GM12878 (cell line): Measurements from ENCODE around the gene SCAI. TPM values are rescaled to one million over a fixed set of nuclear protein-coding genes. Genes with fewer than 3 reads are reported as not detected.
A peak's percentile ranks its signal among the peaks of the same experiment; 100 is the strongest.

Source experiments
- ATAC-seq: fragments of 200-7000 bp; cut with Tn5 transposase; 3 replicates; pipeline ENCODE4 v1.9.1; 2020; ENCODE audit warnings: mild to moderate bottlenecking, moderate library complexity
- BruUV-seq: library from RNA; stranded (reverse); fragments of 400-500 nt; replicated peaks from 2 replicates; lab custom pipeline; 2021; lab: Mats Ljungman, UMichigan
- CTCF ChIA-PET: fragments of 300-600 bp; sonication (Branson Sonifier 250); formaldehyde crosslinking; extraction: SDS; loops from one replicate; lab custom pipeline; 2021; ENCODE audit warnings: inconsistent platforms; lab: Yijun Ruan, JAX
- POLR2A ChIA-PET: fragments of 350-600 bp; formaldehyde crosslinking; extraction: SDS; loops from one replicate; lab custom pipeline; 2021; ENCODE audit warnings: inconsistent platforms; lab: Charles Lee
- RAD21 ChIA-PET: fragments of 300-600 bp; sonication (Branson Sonifier 250); formaldehyde crosslinking; loops from one replicate; lab custom pipeline; 2023; ENCODE audit warnings: antibody characterized with exemption; ENCODE audit not compliant: unreplicated experiment; lab: Charles Lee
- SMC1A ChIA-PET: fragments of 300-600 bp; sonication (Branson Sonifier 250); formaldehyde crosslinking; loops from one replicate; lab custom pipeline; 2023; ENCODE audit not compliant: unreplicated experiment, uncharacterized antibody; lab: Charles Lee
- DNase-seq: peaks from one replicate; pipeline ENCODE4 v3.0.0-alpha.2; 2011; ENCODE audit warnings: low read depth, low spot score
- FAIRE-seq: peaks from 3 replicates; lab custom pipeline; 2011; peaks lifted over from hg19 to GRCh38; lab: Jason Lieb, UNC
- H2AFZ ChIP-seq: 2 replicates; pipeline ENCODE4 v1.6.0; 2011; ENCODE audit warnings: low read depth, low read length, control low read depth; ENCODE audit not compliant: control insufficient read depth
- H3K27ac ChIP-seq: 2 replicates; pipeline ENCODE4 v1.5.1; 2011; ENCODE audit warnings: control low read depth; ENCODE audit not compliant: control insufficient read depth, insufficient read depth
- H3K27me3 ChIP-seq, 2 experiments: replicated peaks in 1 of 2; 2 replicates each; pipeline versions ENCODE4 v1.6.0 to v1.6.1; 2011; ENCODE audit warnings: low read length in 1 of 2; ENCODE audit not compliant: control insufficient read depth in 2 of 2, insufficient read depth in 2 of 2
- H3K36me3 ChIP-seq, 2 experiments: 2 replicates each; pipeline ENCODE4 v1.5.1; 2011; ENCODE audit warnings: low read length in 1 of 2; ENCODE audit not compliant: control insufficient read depth in 2 of 2, insufficient read depth in 2 of 2
- H3K4me1 ChIP-seq: 2 replicates; pipeline ENCODE4 v1.6.1; 2011; ENCODE audit warnings: mild to moderate bottlenecking, low read length, moderate library complexity, mixed read lengths; ENCODE audit not compliant: control insufficient read depth, insufficient read depth
- H3K4me2 ChIP-seq: 2 replicates; pipeline ENCODE4 v1.6.0; 2011; ENCODE audit warnings: control low read depth; ENCODE audit not compliant: control insufficient read depth, insufficient read depth
- H3K4me3 ChIP-seq: fragments of 200-600 bp; sonication (generic); 2 replicates; pipeline ENCODE4 v1.5.1; 2016
- H3K79me2 ChIP-seq: 2 replicates; pipeline ENCODE4 v1.6.0; 2011; ENCODE audit warnings: low read length; ENCODE audit not compliant: control insufficient read depth, insufficient read depth
- H3K9ac ChIP-seq: 2 replicates; pipeline ENCODE4 v1.8.0; 2011; ENCODE audit warnings: low read length, control low read depth, mixed read lengths; ENCODE audit not compliant: control insufficient read depth, insufficient read depth
- H3K9me3 ChIP-seq: replicated peaks from 3 replicates; pipeline ENCODE4 v1.5.1; 2011; ENCODE audit warnings: mild to moderate bottlenecking, low read length; ENCODE audit not compliant: control insufficient read depth, insufficient read depth
- H4K20me1 ChIP-seq: 2 replicates; pipeline ENCODE4 v1.6.0; 2011; ENCODE audit not compliant: control insufficient read depth, insufficient read depth
- BMI1 ChIP-seq: fragments of 450-650 bp; IDR thresholded peaks from 2 replicates; pipeline ENCODE4 v1.6.1; 2016; ENCODE audit warnings: mild to moderate bottlenecking, moderate library complexity, borderline replicate concordance
- CREB1 ChIP-seq: IDR thresholded peaks from 2 replicates; pipeline ENCODE4 v1.6.1; 2012; ENCODE audit warnings: low read depth, mild to moderate bottlenecking, inconsistent platforms
- ESRRA ChIP-seq: IDR thresholded peaks from 2 replicates; pipeline ENCODE4 v1.6.1; 2012; ENCODE audit warnings: mild to moderate bottlenecking, low read length, improper control_type of control experiment
- ETV6 ChIP-seq, 2 experiments: fragments of 450-650 bp in 1 of 2; IDR thresholded peaks in 1 of 2; conservative IDR thresholded peaks in 1 of 2; 2 replicates each; pipeline ENCODE4 v1.6.1; 2014; ENCODE audit warnings: antibody characterized with exemption in 1 of 2, borderline replicate concordance in 1 of 2, low read depth in 1 of 2, mild to moderate bottlenecking in 1 of 2, moderate library complexity in 1 of 2
- POLR2AphosphoS2 ChIP-seq: IDR thresholded peaks from 2 replicates; pipeline ENCODE4 v1.6.1; 2011; ENCODE audit warnings: low read depth, mild to moderate bottlenecking, low read length, improper control_type of control experiment, moderate library complexity
- ZNF384 ChIP-seq: IDR thresholded peaks from 2 replicates; pipeline ENCODE4 v1.6.1; 2012; ENCODE audit warnings: low read depth, mild to moderate bottlenecking, low read length, improper control_type of control experiment, borderline replicate concordance
- WGBS: methylation state at CpG from one replicate; pipeline ENCODE4 v1.1.6; 2016; ENCODE audit warnings: low lambda C conversion rate; ENCODE audit not compliant: insufficient replicate concordance, insufficient coverage; ENCODE audit errors: missing lambda C conversion rate; 5-methylcytosine and 5-hydroxymethylcytosine counted together
- in situ Hi-C: fragments of 300-500 bp; cut with MboI; formaldehyde crosslinking; loops from 9 replicates; pipeline ENCODE4 v1.14.3; 2018; ENCODE audit warnings: mixed read lengths
- intact Hi-C: fragments of 100-400 bp; cut with micrococcal nuclease; formaldehyde crosslinking; loops from one replicate; pipeline ENCODE4 v1.14.2; 2022; ENCODE audit not compliant: unreplicated experiment
- polyA plus RNA-seq, 11 experiments: library from polyadenylated mRNA; depleted of rRNA in 4 of 11; unstranded in 6 of 11; stranded (reverse) in 5 of 11; fragments of >200 nt; fragmentation: Nextera tagmentation in 4 of 11; fragmentation: Illumina TruSeq in 1 of 11; extraction: Ambion mirVana in 4 of 11; extraction: Trizol in 1 of 11; gene quantifications; 1 replicate in 1 of 11; 2 replicates in 10 of 11; pipeline versions ENCODE4 v1.2.1 to v1.2.3, GENCODE V29; 2011 to 2016; ENCODE audit warnings: inconsistent platforms in 2 of 11, missing spikeins in 2 of 11, low read depth in 1 of 11
- total RNA-seq, 4 experiments: library from RNA; depleted of rRNA in 3 of 4; stranded (reverse); fragments of >200 nt in 3 of 4; fragmentation: Illumina TruSeq in 1 of 4; extraction: Trizol in 1 of 4; gene quantifications; 2 replicates each; pipeline versions ENCODE4 v1.2.1 to v1.2.3, GENCODE V29; 2013 to 2021
- TF ChIP-seq, protein P1 (sequence below): fragments of 150-350 bp; IDR thresholded peaks from 2 replicates; pipeline ENCODE4 v1.6.1; 2014; ENCODE audit warnings: mild to moderate bottlenecking, low read depth, low read length

Gene SCAI
- total and polyA plus RNA-seq, 10 of the 15 experiments (the other 5 are each of a cell fraction or from before 2014, with no cell fraction given): 0.52 to 8.8 (median 5.1) TPM

- ChIA-PET CTCF (interaction anchor here (0.7 to 1.1 kb wide), 3 partner anchors 40 to 373 kb away, joined by 3 to 4 read pairs (median 3); no protein-coding TSS in a partner anchor), RAD21 (interaction anchor here (0.6 to 1.9 kb wide), 5 partner anchors 8 to 374 kb away, joined by 3 to 7 read pairs (median 4); partner anchors contain the start of gene WDR38)
These were observed 2.9 kb upstream of the SCAI start for GRCh38 chr9:125146247-125146646.

DNA sequence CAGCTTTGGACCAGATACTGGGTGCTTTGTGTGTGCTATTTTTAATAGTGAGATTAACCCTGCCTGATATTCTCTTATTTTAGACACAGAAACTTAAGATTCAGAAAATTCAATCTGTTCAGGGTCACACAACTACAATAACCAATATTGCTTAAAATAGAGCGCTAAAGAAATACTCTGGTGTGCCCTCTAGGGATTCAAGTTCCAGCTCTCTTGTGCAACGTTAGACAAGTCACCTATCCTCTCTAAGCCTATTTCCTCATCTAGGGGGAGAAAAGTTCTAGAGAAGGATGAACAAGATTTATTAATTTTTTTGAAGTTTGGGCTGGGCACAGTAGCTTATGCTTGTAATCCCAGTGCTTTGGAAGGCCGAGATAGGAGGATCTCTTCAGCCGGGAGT, 2.1 kb upstream of the SCAI start:
- FAIRE-seq: no peak

More at GRCh38 chr9:125146247-125146646, 2.9 kb upstream of the SCAI start:
- Histone ChIP-seq H3K4me1 (peaks cover 10% of the 10 kb centered on the region), H3K9me3 (no peaks in the 10 kb centered on the region), H3K79me2 (peaks cover 3% of the 10 kb centered on the region), H3K27ac (no peak overlapping the region), H3K36me3 (peaks cover 0 to 6% of the 10 kb centered on the region in 2 experiments; a peak in 3 of 4 replicates), H2AFZ (no peak overlapping the region), H3K4me3 (no peak overlapping the region), H4K20me1 (no peaks in the 10 kb centered on the region), H3K27me3 (no peaks in the 10 kb centered on the region), H3K9ac (no peak overlapping the region), H3K4me2 (peak overlapping the region; percentile 38)
- 10% methylated on average over 4 of the region's 4 CpGs for WGBS
- in situ Hi-C loops (no loop called here), intact Hi-C loops (loop anchor here (10.0 kb wide), 1 partner anchor 141 kb away; no protein-coding TSS in a partner anchor)
- ATAC-seq (peak; percentile 11), DNase-seq (no peak), FAIRE-seq (no peak)
- BruUV-seq: no TSS peak
- TF ChIP-seq CREB1 (peak; percentile 67), ZNF384 (peak; percentile 42; the same call in 1 of the 2 replicates)
- TF ChIP-seq, protein P1, sequence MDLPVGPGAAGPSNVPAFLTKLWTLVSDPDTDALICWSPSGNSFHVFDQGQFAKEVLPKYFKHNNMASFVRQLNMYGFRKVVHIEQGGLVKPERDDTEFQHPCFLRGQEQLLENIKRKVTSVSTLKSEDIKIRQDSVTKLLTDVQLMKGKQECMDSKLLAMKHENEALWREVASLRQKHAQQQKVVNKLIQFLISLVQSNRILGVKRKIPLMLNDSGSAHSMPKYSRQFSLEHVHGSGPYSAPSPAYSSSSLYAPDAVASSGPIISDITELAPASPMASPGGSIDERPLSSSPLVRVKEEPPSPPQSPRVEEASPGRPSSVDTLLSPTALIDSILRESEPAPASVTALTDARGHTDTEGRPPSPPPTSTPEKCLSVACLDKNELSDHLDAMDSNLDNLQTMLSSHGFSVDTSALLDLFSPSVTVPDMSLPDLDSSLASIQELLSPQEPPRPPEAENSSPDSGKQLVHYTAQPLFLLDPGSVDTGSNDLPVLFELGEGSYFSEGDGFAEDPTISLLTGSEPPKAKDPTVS: no peak
- SMC1A ChIA-PET: interaction anchor here (0.6 to 1.6 kb wide), 5 partner anchors 107 to 362 kb away, joined by 3 to 4 read pairs (median 3); no protein-coding TSS in a partner anchor
- POLR2A ChIA-PET: interaction anchor here (0.6 kb wide), 1 partner anchor 9 kb away, joined by 3 read pairs; no protein-coding TSS in a partner anchor

More for the DNA sequence above, 2.1 kb upstream of the SCAI start:
- Histone ChIP-seq H3K4me3 (no peak overlapping the region), H3K4me2 (no peak overlapping the region), H2AFZ (no peak overlapping the region), H3K27me3 (no peaks in the 10 kb centered on the region), H3K27ac (no peak overlapping the region), H3K4me1 (peaks cover 10% of the 10 kb centered on the region), H3K9ac (no peak overlapping the region), H3K9me3 (no peaks in the 10 kb centered on the region), H3K36me3 (peaks cover 0 to 6% of the 10 kb centered on the region in 2 experiments; a peak in 3 of 4 replicates), H4K20me1 (no peaks in the 10 kb centered on the region), H3K79me2 (peaks cover 3% of the 10 kb centered on the region)
- DNase-seq: no peak
- SMC1A ChIA-PET: no interaction called here
- no peak for TF ChIP-seq ETV6 (conservative IDR thresholded peaks at IDR 0.05 in 1 of 2, IDR thresholded peaks at IDR 0.05 in 1 of 2; ENCODE audit: borderline replicate concordance in 1 of 2, low read depth in 1 of 2)
- TF ChIP-seq POLR2AphosphoS2: no peak
- TF ChIP-seq BMI1: no peak
- TF ChIP-seq ESRRA: no peak
- POLR2A ChIA-PET: no interaction called here
- in situ Hi-C loops (no loop called here), intact Hi-C loops (loop anchor here (10.0 kb wide), 1 partner anchor 141 kb away; no protein-coding TSS in a partner anchor)
- CTCF ChIA-PET: interaction anchor here (1.0 kb wide), 2 partner anchors 292 to 371 kb away, joined by 3 read pairs; partner anchors contain the start of gene WDR38
- no peak for ATAC-seq
- BruUV-seq: no TSS peak
- WGBS: 73% methylated on average over 4 of the region's 4 CpGs
- RAD21 ChIA-PET: interaction anchor here (0.9 to 1.9 kb wide), 3 partner anchors 267 to 373 kb away, joined by 4 to 7 read pairs (median 4); partner anchors contain the start of gene WDR38
